Measurements from ENCODE around the gene CHST7.

CHST7 gene

DNA sequence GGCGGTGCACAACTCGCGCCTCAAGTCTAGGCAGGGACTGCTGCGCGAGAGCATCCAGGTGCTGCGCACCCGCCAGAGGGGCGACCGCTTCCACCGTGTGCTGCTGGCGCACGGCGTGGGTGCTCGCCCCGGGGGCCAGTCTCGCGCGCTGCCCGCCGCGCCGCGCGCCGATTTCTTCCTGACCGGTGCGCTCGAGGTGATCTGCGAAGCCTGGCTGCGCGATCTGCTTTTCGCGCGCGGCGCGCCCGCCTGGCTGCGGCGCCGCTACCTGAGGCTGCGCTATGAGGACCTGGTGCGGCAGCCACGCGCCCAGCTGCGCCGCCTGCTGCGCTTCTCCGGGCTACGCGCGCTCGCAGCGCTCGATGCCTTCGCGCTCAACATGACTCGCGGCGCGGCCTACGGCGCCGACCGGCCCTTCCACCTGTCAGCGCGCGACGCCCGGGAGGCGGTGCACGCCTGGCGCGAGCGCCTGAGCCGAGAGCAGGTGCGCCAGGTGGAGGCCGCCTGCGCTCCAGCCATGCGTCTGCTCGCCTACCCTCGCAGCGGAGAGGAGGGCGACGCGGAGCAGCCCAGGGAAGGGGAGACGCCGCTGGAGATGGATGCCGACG is 1.3 kb downstream of the CHST7 start:
- no CpG with 5 or more reads among the region's 90 CpGs for WGBS (ENCODE audit: extremely low coverage, insufficient coverage, insufficient read length)
- Histone ChIP-seq H3K27ac (ENCODE audit: low read depth, low read length) (no peak overlapping the region), H3K14ac (ENCODE audit: low read length) (peak overlapping the region; percentile 37), H3K4me3 (ENCODE audit: low read depth, low read length) (peak overlapping the region; percentile 74), H3K18ac (ENCODE audit: low read length) (no peak overlapping the region), H2AFZ (ENCODE audit: insufficient read depth, low read length, poor library complexity) (no peak overlapping the region), H3K9me3 (ENCODE audit: insufficient read depth, low read depth, low read length) (no peaks in the 10 kb centered on the region), H3K4me1 (ENCODE audit: control insufficient read depth in 1 of 2, insufficient read depth in 2 of 2, low read length in 2 of 2) (peaks cover 11 to 14% of the 10 kb centered on the region in 2 experiments), H4K91ac (ENCODE audit: low read depth, low read length) (no peak overlapping the region), H3K4me2 (ENCODE audit: low read length) (peak overlapping the region; percentile 96), H2AK5ac (ENCODE audit: low read length) (no peak overlapping the region), H2BK12ac (ENCODE audit: low read length) (no peak overlapping the region), H3K23ac (ENCODE audit: low read length) (no peak overlapping the region), H3K4ac (ENCODE audit: low read depth, low read length) (no peak overlapping the region), H3K79me2 (ENCODE audit: control insufficient read depth, insufficient read depth, low read length, poor library complexity) (peaks cover 2% of the 10 kb centered on the region), H2BK5ac (ENCODE audit: low read depth, low read length, poor library complexity) (no peak overlapping the region), H4K12ac (ENCODE audit: low read depth, low read length) (peak overlapping the region; percentile 57), H3K79me1 (ENCODE audit: low read length) (no peaks in the 10 kb centered on the region), H3K9ac (ENCODE audit: low read length) (no peak overlapping the region), H3K27me3 (ENCODE audit: insufficient read depth, low read length) (no peaks in the 10 kb centered on the region), H2BK120ac (ENCODE audit: insufficient read depth, low read length, poor library complexity) (no peak overlapping the region), H3K36me3 (ENCODE audit: control insufficient read depth in 1 of 2, insufficient read depth in 2 of 2, low read length in 2 of 2) (no peaks in the 10 kb centered on the region), H4K8ac (ENCODE audit: low read depth, low read length) (peak overlapping the region; percentile 45)
- DNase-seq, result peak; percentile 34 to 64

DNA sequence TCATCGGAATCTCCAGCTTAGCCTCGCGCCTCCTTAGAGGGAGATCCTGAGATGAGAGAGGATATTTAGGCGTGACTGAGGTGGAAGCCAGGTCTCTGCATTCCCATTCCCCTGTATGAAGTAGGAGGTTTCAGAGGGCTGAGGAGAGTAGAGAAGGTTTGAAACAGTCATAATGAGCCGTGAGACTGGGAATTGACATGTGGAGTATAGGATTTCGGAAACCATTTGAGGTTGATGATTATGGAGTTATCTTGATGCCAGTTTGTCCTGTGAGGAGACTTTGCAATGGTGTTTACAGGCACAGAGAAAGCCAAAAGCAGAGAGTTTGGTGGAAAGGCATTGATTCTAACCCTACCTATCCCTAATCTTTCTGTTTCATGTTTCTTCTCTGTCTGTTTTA is 2.0 kb downstream of the CHST7 start:
- no peak overlapping the region for H4K12ac ChIP-seq (ENCODE audit: low read depth, low read length)
- no peak overlapping the region for H2AFZ ChIP-seq (ENCODE audit: insufficient read depth, low read length, poor library complexity)
- no peak overlapping the region for H3K4ac ChIP-seq (ENCODE audit: low read depth, low read length)
- H3K79me2 ChIP-seq (ENCODE audit: control insufficient read depth, insufficient read depth, low read length, poor library complexity), result peaks cover 2% of the 10 kb centered on the region
- no peak overlapping the region for H2BK5ac ChIP-seq (ENCODE audit: low read depth, low read length, poor library complexity)
- H3K4me2 ChIP-seq (ENCODE audit: low read length), result peak overlapping the region; percentile 96
- no peak overlapping the region for H3K27ac ChIP-seq (ENCODE audit: low read depth, low read length)
- no peak overlapping the region for H2AK5ac ChIP-seq (ENCODE audit: low read length)
- no peak overlapping the region for H3K9ac ChIP-seq (ENCODE audit: low read length)
- no CpG with 5 or more reads among the region's 6 CpGs for WGBS (ENCODE audit: extremely low coverage, insufficient coverage, insufficient read length)
- no peaks in the 10 kb centered on the region for H3K36me3 ChIP-seq (ENCODE audit: control insufficient read depth in 1 of 2, insufficient read depth in 2 of 2, low read length in 2 of 2)
- peaks cover 11 to 14% of the 10 kb centered on the region in 2 experiments for H3K4me1 ChIP-seq (ENCODE audit: control insufficient read depth in 1 of 2, insufficient read depth in 2 of 2, low read length in 2 of 2)
- H3K79me1 ChIP-seq (ENCODE audit: low read length), result no peaks in the 10 kb centered on the region
- no peak for DNase-seq
- no peak overlapping the region for H3K23ac ChIP-seq (ENCODE audit: low read length)
- H3K14ac ChIP-seq (ENCODE audit: low read length), result no peak overlapping the region
- H3K27me3 ChIP-seq (ENCODE audit: insufficient read depth, low read length), result no peaks in the 10 kb centered on the region
- H3K4me3 ChIP-seq (ENCODE audit: low read depth, low read length), result no peak overlapping the region
- H4K8ac ChIP-seq (ENCODE audit: low read depth, low read length), result no peak overlapping the region
- H2BK120ac ChIP-seq (ENCODE audit: insufficient read depth, low read length, poor library complexity), result no peak overlapping the region
- no peak overlapping the region for H4K91ac ChIP-seq (ENCODE audit: low read depth, low read length)
- H3K18ac ChIP-seq (ENCODE audit: low read length), result no peak overlapping the region
- no peaks in the 10 kb centered on the region for H3K9me3 ChIP-seq (ENCODE audit: insufficient read depth, low read depth, low read length)
- H2BK12ac ChIP-seq (ENCODE audit: low read length), result no peak overlapping the region

DNA sequence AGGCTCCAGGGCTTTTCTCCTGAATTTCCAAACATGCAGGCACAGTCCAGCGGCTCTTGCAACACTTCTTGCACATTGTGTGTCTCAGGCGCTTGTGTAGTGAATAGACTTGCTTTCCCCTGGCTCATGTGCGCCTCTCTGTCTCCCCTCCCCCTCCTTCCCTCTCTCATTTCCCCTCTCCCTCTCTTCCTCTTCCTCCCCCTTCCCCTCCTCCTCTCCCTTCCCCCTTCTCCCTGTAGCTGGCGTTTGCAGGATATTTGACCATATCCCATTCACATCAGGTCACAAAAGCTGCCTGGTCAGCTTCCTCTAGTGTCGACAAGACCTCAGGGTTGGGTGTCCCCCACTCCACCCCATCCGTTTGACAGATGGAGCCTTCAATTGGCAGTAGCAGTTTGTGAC is 2.4 kb downstream of the CHST7 start:
- Histone ChIP-seq H3K36me3 (ENCODE audit: control insufficient read depth in 1 of 2, insufficient read depth in 2 of 2, low read length in 2 of 2) (no peaks in the 10 kb centered on the region), H3K79me2 (ENCODE audit: control insufficient read depth, insufficient read depth, low read length, poor library complexity) (peaks cover 2% of the 10 kb centered on the region), H4K8ac (ENCODE audit: low read depth, low read length) (no peak overlapping the region), H3K23ac (ENCODE audit: low read length) (no peak overlapping the region), H2AFZ (ENCODE audit: insufficient read depth, low read length, poor library complexity) (no peak overlapping the region), H3K9ac (ENCODE audit: low read length) (no peak overlapping the region), H3K9me3 (ENCODE audit: insufficient read depth, low read depth, low read length) (no peaks in the 10 kb centered on the region), H3K27ac (ENCODE audit: low read depth, low read length) (no peak overlapping the region), H4K12ac (ENCODE audit: low read depth, low read length) (no peak overlapping the region), H3K27me3 (ENCODE audit: insufficient read depth, low read length) (no peaks in the 10 kb centered on the region), H4K91ac (ENCODE audit: low read depth, low read length) (no peak overlapping the region), H3K4me3 (ENCODE audit: low read depth, low read length) (no peak overlapping the region), H3K4me1 (ENCODE audit: control insufficient read depth in 1 of 2, insufficient read depth in 2 of 2, low read length in 2 of 2) (peaks cover 11 to 14% of the 10 kb centered on the region in 2 experiments), H2BK5ac (ENCODE audit: low read depth, low read length, poor library complexity) (no peak overlapping the region), H2BK120ac (ENCODE audit: insufficient read depth, low read length, poor library complexity) (no peak overlapping the region), H3K4ac (ENCODE audit: low read depth, low read length) (no peak overlapping the region), H3K18ac (ENCODE audit: low read length) (no peak overlapping the region), H2BK12ac (ENCODE audit: low read length) (no peak overlapping the region), H3K4me2 (ENCODE audit: low read length) (peak overlapping the region; percentile 96), H3K79me1 (ENCODE audit: low read length) (no peaks in the 10 kb centered on the region), H3K14ac (ENCODE audit: low read length) (no peak overlapping the region), H2AK5ac (ENCODE audit: low read length) (no peak overlapping the region)
- DNase-seq, result peak in 1 of 2 donors; percentile 38
- no CpG with 5 or more reads among the region's 6 CpGs for WGBS (ENCODE audit: extremely low coverage, insufficient coverage, insufficient read length)

DNA sequence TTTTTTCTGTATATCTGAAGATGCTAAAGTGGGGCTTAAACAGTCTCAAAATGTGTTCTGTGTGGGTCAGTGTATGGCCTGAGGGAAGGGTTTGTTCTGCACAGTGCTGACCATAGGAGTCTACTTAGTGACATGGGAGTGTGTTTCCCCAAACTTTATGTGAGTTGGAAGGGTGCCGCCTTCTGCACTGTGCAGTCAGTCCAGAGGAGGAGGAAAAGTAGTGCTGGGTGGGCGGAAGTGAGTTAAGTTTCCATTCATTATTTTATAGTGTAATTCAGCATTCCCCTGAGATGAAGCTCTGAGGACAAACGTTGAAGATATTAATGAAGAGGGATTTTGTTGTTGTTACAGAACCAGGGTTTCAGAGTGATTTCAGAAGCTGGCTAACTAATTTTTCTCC is 2.9 kb downstream of the CHST7 start:
- no peak overlapping the region for H3K9ac ChIP-seq (ENCODE audit: low read length)
- no peaks in the 10 kb centered on the region for H3K79me1 ChIP-seq (ENCODE audit: low read length)
- H2AK5ac ChIP-seq (ENCODE audit: low read length), result no peak overlapping the region
- no peak overlapping the region for H2AFZ ChIP-seq (ENCODE audit: insufficient read depth, low read length, poor library complexity)
- no peak overlapping the region for H2BK5ac ChIP-seq (ENCODE audit: low read depth, low read length, poor library complexity)
- peaks cover 2% of the 10 kb centered on the region for H3K79me2 ChIP-seq (ENCODE audit: control insufficient read depth, insufficient read depth, low read length, poor library complexity)
- WGBS (ENCODE audit: extremely low coverage, insufficient coverage, insufficient read length), result no CpG with 5 or more reads among the region's 3 CpGs
- H3K36me3 ChIP-seq (ENCODE audit: control insufficient read depth in 1 of 2, insufficient read depth in 2 of 2, low read length in 2 of 2), result no peaks in the 10 kb centered on the region
- no peak overlapping the region for H4K91ac ChIP-seq (ENCODE audit: low read depth, low read length)
- no peak overlapping the region for H3K23ac ChIP-seq (ENCODE audit: low read length)
- H3K18ac ChIP-seq (ENCODE audit: low read length), result no peak overlapping the region
- peaks cover 11 to 14% of the 10 kb centered on the region in 2 experiments for H3K4me1 ChIP-seq (ENCODE audit: control insufficient read depth in 1 of 2, insufficient read depth in 2 of 2, low read length in 2 of 2)
- no peak overlapping the region for H3K27ac ChIP-seq (ENCODE audit: low read depth, low read length)
- H3K4ac ChIP-seq (ENCODE audit: low read depth, low read length), result no peak overlapping the region
- H2BK12ac ChIP-seq (ENCODE audit: low read length), result no peak overlapping the region
- H3K4me2 ChIP-seq (ENCODE audit: low read length), result no peak overlapping the region
- no peak overlapping the region for H4K12ac ChIP-seq (ENCODE audit: low read depth, low read length)
- no peak overlapping the region for H2BK120ac ChIP-seq (ENCODE audit: insufficient read depth, low read length, poor library complexity)
- no peaks in the 10 kb centered on the region for H3K27me3 ChIP-seq (ENCODE audit: insufficient read depth, low read length)
- no peaks in the 10 kb centered on the region for H3K9me3 ChIP-seq (ENCODE audit: insufficient read depth, low read depth, low read length)
- H4K8ac ChIP-seq (ENCODE audit: low read depth, low read length), result no peak overlapping the region
- H3K14ac ChIP-seq (ENCODE audit: low read length), result no peak overlapping the region
- no peak for DNase-seq
- no peak overlapping the region for H3K4me3 ChIP-seq (ENCODE audit: low read depth, low read length)

All from trophoblast cell (in vitro differentiated cells and primary cell).